Mammary epithelial cell (primary cell): ENCODE data around the gene HMSD.

Source experiments
- CTCF ChIP-seq, 2 donors: IDR thresholded peaks in 1 of 2; conservative IDR thresholded peaks in 1 of 2; 2 replicates each; pipeline ENCODE4 v1.5.1; 2011 to 2012; ENCODE audit warnings: inconsistent platforms in 2 of 2, low read length in 2 of 2, mild to moderate bottlenecking in 2 of 2, control low read depth in 1 of 2, low read depth in 1 of 2; ENCODE audit not compliant: insufficient read depth in 1 of 2; ENCODE audit errors: extremely low read depth in 1 of 2
- EZH2 ChIP-seq: IDR thresholded peaks from 2 replicates; pipeline ENCODE4 v1.6.1; 2012; ENCODE audit warnings: low read length, inconsistent platforms, borderline replicate concordance

- TF ChIP-seq EZH2 (no peak), CTCF (conservative IDR thresholded peaks at IDR 0.05 in 1 of 2, IDR thresholded peaks at IDR 0.05 in 1 of 2; ENCODE audit: extremely low read depth in 1 of 2, insufficient read depth in 1 of 2, low read depth in 1 of 2, low read length in 2 of 2) (no peak)
Measured at GRCh38 chr18:63922049-63922448, 27.1 kb upstream of the HMSD start.
